ENCODE measurements around the gene PPM1N. TPM values are rescaled to one million over a fixed set of nuclear protein-coding genes. Genes with fewer than 3 reads are reported as not detected.

PPM1N gene
- polyA plus RNA-seq, 1 donor (not counting 4 experiments of a cell fraction or from before 2014, with no cell fraction given), result 1.9 TPM

- peak overlapping the region; percentile 100 for H3K4me2 ChIP-seq (ENCODE audit: control insufficient read depth, extremely low read depth, insufficient read depth, low read depth, low read length)
- H3K36me3 ChIP-seq (ENCODE audit: control insufficient read depth in 2 of 2, extremely low read depth in 1 of 2, insufficient read depth in 2 of 2, low read length in 2 of 2), result no peaks in the 10 kb centered on the region
- peak overlapping the region; percentile 100 for H3K27ac ChIP-seq (ENCODE audit: control insufficient read depth, insufficient read depth, low read length)
- DNase-seq (ENCODE audit: low read depth, low spot score) (no peak), FAIRE-seq (no peak)
- peaks cover 18% of the 10 kb centered on the region for H3K4me1 ChIP-seq (ENCODE audit: control insufficient read depth, extremely low read depth, insufficient read depth, low read length)
- H3K9me1 ChIP-seq (ENCODE audit: control insufficient read depth, extremely low read depth, insufficient read depth, low read length), result no peaks in the 10 kb centered on the region
- H3K79me2 ChIP-seq (ENCODE audit: control insufficient read depth, insufficient read depth, low read length), result no peaks in the 10 kb centered on the region
- TF ChIP-seq CTCF (optimal IDR thresholded peaks at IDR 0.05 in 1 of 3, IDR thresholded peaks at IDR 0.05 in 1 of 3, conservative IDR thresholded peaks at IDR 0.05 in 1 of 3; ENCODE audit: extremely low read depth in 1 of 3, insufficient read depth in 2 of 3, low read length in 3 of 3) (no peak), EZH2 (IDR thresholded peaks at IDR 0.05; ENCODE audit: low read length) (no peak)
- dilution Hi-C loops (cut with MboI; ENCODE audit: extremely low pct_ligation_motif_present, low sequenced_read_pairs), result no loop called here
- no peaks in the 10 kb centered on the region for H3K27me3 ChIP-seq (ENCODE audit: control insufficient read depth, extremely low read depth, insufficient read depth, low read length)
- peak overlapping the region; percentile 29 for H2AFZ ChIP-seq (ENCODE audit: control insufficient read depth, low read length)
- peak overlapping the region; percentile 99 for H3K9ac ChIP-seq (ENCODE audit: control insufficient read depth, extremely low read depth, insufficient read depth, low read length)
- no peaks in the 10 kb centered on the region for H3K9me3 ChIP-seq (ENCODE audit: control insufficient read depth, low read depth, low read length)
- H4K20me1 ChIP-seq (ENCODE audit: control insufficient read depth, extremely low read depth, insufficient read depth, low read length), result no peaks in the 10 kb centered on the region
- peak overlapping the region; percentile 67 to 98 (median 94) for H3K4me3 ChIP-seq (ENCODE audit: control insufficient read depth in 2 of 3, extremely low read depth in 1 of 3, insufficient read depth in 2 of 3, low read depth in 1 of 3, low read length in 3 of 3)
These were observed 29.5 kb upstream of the PPM1N start for GRCh38 chr19:45468803-45469131.

DNA sequence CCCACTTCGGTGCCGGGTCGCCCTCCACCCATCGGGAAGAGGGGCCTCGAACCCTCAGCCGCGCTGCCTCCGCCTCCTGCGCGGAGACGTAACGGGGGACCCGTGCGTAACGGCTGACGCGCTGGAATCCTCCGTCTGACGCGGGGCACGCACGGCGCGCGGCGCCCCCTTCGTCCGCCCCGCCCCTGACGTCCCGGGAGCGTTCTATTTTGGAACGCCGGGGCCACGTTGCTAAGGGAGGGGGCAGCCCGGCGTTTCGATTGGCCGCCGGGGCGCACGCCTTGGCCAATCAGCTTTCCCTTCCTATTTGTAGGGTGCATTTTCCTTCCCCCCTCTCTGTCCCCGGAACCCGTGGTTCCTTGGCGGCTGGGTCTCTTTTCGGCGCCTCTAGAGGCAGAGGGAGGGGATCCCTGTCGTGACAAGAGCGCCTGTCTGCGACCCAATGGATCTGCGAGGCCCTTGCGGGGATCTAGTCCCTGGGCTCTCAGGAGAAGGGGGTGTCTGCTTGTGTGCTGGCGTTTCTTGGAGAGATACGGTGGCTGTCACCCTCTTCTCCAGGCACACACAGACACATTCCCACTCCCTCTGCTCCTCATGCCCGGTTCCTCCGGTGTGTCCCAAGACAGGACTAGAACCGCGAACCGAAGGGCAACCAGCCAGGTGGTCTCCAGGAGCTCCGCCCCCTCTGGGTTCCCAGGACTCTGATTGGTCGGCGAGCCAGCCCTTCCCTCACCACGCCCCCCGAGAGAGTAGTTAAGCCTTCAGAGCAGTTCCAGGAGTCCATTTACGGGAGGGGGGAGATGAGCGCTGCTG is 28.9 kb upstream of the PPM1N start:
- H3K4me2 ChIP-seq (ENCODE audit: control insufficient read depth, extremely low read depth, insufficient read depth, low read depth, low read length), result peak overlapping the region; percentile 100
- H4K20me1 ChIP-seq (ENCODE audit: control insufficient read depth, extremely low read depth, insufficient read depth, low read length), result no peaks in the 10 kb centered on the region
- H3K4me1 ChIP-seq (ENCODE audit: control insufficient read depth, extremely low read depth, insufficient read depth, low read length), result peaks cover 18% of the 10 kb centered on the region
- no peaks in the 10 kb centered on the region for H3K27me3 ChIP-seq (ENCODE audit: control insufficient read depth, extremely low read depth, insufficient read depth, low read length)
- peak overlapping the region; percentile 67 to 98 (median 94) for H3K4me3 ChIP-seq (ENCODE audit: control insufficient read depth in 2 of 3, extremely low read depth in 1 of 3, insufficient read depth in 2 of 3, low read depth in 1 of 3, low read length in 3 of 3)
- no peaks in the 10 kb centered on the region for H3K36me3 ChIP-seq (ENCODE audit: control insufficient read depth in 2 of 2, extremely low read depth in 1 of 2, insufficient read depth in 2 of 2, low read length in 2 of 2)
- FAIRE-seq (peak; percentile 82), DNase-seq (ENCODE audit: low read depth, low spot score) (peak; percentile 68)
- H3K9me1 ChIP-seq (ENCODE audit: control insufficient read depth, extremely low read depth, insufficient read depth, low read length), result no peaks in the 10 kb centered on the region
- peak in 1 of 3 experiments; percentile 8 for TF ChIP-seq CTCF (optimal IDR thresholded peaks at IDR 0.05 in 1 of 3, IDR thresholded peaks at IDR 0.05 in 1 of 3, conservative IDR thresholded peaks at IDR 0.05 in 1 of 3; ENCODE audit: extremely low read depth in 1 of 3, insufficient read depth in 2 of 3, low read length in 3 of 3)
- no peak for TF ChIP-seq EZH2 (IDR thresholded peaks at IDR 0.05; ENCODE audit: low read length)
- no peaks in the 10 kb centered on the region for H3K9me3 ChIP-seq (ENCODE audit: control insufficient read depth, low read depth, low read length)
- H3K27ac ChIP-seq (ENCODE audit: control insufficient read depth, insufficient read depth, low read length), result peak overlapping the region; percentile 100
- peak overlapping the region; percentile 76 for H2AFZ ChIP-seq (ENCODE audit: control insufficient read depth, low read length)
- no peaks in the 10 kb centered on the region for H3K79me2 ChIP-seq (ENCODE audit: control insufficient read depth, insufficient read depth, low read length)
- H3K9ac ChIP-seq (ENCODE audit: control insufficient read depth, extremely low read depth, insufficient read depth, low read length), result peak overlapping the region; percentile 99
- dilution Hi-C loops (cut with MboI; ENCODE audit: extremely low pct_ligation_motif_present, low sequenced_read_pairs), result no loop called here

Measured in keratinocyte (primary cell).